ENCODE results near the gene NCL. TPM values are rescaled to one million over a fixed set of nuclear protein-coding genes. Genes with fewer than 3 reads are reported as not detected.

The NCL gene, protein sequence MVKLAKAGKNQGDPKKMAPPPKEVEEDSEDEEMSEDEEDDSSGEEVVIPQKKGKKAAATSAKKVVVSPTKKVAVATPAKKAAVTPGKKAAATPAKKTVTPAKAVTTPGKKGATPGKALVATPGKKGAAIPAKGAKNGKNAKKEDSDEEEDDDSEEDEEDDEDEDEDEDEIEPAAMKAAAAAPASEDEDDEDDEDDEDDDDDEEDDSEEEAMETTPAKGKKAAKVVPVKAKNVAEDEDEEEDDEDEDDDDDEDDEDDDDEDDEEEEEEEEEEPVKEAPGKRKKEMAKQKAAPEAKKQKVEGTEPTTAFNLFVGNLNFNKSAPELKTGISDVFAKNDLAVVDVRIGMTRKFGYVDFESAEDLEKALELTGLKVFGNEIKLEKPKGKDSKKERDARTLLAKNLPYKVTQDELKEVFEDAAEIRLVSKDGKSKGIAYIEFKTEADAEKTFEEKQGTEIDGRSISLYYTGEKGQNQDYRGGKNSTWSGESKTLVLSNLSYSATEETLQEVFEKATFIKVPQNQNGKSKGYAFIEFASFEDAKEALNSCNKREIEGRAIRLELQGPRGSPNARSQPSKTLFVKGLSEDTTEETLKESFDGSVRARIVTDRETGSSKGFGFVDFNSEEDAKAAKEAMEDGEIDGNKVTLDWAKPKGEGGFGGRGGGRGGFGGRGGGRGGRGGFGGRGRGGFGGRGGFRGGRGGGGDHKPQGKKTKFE
- 435 TPM for total RNA-seq
- polyA plus RNA-seq = 100 to 1,000 TPM; 296 to 366 (median 316) TPM

DNA sequence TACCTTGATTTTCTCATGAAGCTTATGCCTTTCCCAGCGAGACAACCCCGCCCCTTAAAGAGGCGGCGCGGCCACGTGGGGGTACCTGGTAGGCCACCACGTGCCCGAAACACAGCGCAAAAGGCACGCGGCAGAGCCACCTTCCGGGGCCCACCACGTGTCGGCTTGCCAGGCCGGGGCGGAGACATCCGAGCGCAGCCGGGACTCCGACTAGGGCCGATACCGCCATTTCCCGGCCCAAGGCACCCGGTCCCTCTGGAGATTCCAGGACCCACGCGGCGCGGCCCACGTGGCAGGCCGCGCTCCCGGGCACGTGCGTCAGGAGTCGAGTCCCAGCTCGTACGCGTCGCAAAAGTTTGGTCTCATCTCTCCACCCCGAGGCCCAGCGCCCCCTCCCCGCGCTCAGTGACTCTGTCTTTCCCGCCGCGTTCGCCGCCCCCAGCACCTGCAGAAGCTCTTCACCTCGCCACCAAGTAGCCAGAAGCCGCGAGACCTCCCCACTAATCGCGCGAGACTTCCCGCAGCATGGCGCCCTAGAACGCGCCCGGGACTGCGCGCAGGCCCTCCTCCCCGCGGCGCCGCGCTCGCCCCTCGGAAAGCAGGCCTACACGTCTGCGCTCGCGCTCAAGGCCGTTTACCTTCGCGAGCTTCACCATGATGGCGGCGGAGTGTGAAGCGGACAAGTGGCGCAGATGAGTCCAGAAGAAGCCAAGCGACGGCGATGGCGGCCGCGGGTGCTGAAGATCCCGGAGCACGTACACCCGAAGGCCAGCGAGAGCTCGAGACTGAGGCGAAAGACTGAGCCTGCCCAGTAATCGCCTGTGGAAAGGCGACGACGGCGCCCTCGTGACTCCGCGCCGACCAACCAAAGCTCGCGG, at the start of gene NCL:
Gene NCL (minus strand): TSS at position 787 of the 878 bp plus-strand sequence. CDS start 131 bp downstream, at position 656.
- Mint-ChIP-seq H3K9me3 (no peaks in the 10 kb centered on the region), H3K4me1 (peaks cover 24 to 62% (median 47%) of the 10 kb centered on the region in 4 donors), H3K27me3 (no peaks in the 10 kb centered on the region), H3K36me3 (peaks cover 35% of the 10 kb centered on the region), H3K4me3 (peak within 1 kb of the TSS; percentile 96 to 100 (median 98)), H3K27ac (peak within 1 kb of the TSS; percentile 100)
- H3K4me3 ChIP-seq (ENCODE audit: low read depth, low read length) = peak within 1 kb of the TSS; percentile 87
- H3K9me3 ChIP-seq (ENCODE audit: control insufficient read depth in 2 of 2, low read length in 2 of 2) = no peaks in the 10 kb centered on the region
- H3K36me3 ChIP-seq (ENCODE audit: control insufficient read depth, insufficient read depth, low read length) = peaks cover 42% of the 10 kb centered on the region
- no peaks in the 10 kb centered on the region for H3K27me3 ChIP-seq (ENCODE audit: control insufficient read depth, insufficient read depth, low read length)
- H3K4me1 ChIP-seq (ENCODE audit: control insufficient read depth, insufficient read depth, low read length, poor library complexity, severe bottlenecking) = peaks cover 47% of the 10 kb centered on the region
- DNase-seq (peak; percentile 81 to 93 (median 91)), ATAC-seq (ENCODE audit: low read depth in 2 of 2) (peak; percentile 64 to 68)
- peak within 1 kb of the TSS; percentile 99 for H3K27ac ChIP-seq (ENCODE audit: insufficient read depth, low read length, poor library complexity, severe bottlenecking)

- Mint-ChIP-seq H3K4me1 (peaks cover 4 to 22% (median 10%) of the 10 kb centered on the region in 4 donors), H3K4me3 (peak overlapping the region; percentile 86 to 94 (median 92)), H3K27ac (peak overlapping the region; percentile 96 to 99 (median 97)), H3K9me3 (no peaks in the 10 kb centered on the region), H3K27me3 (peaks cover 9% of the 10 kb centered on the region), H3K36me3 (peaks cover 4% of the 10 kb centered on the region)
- Histone ChIP-seq H3K27me3 (ENCODE audit: control insufficient read depth, insufficient read depth, low read length) (no peaks in the 10 kb centered on the region), H3K4me1 (ENCODE audit: control insufficient read depth, insufficient read depth, low read length, poor library complexity, severe bottlenecking) (peaks cover 12% of the 10 kb centered on the region), H3K9me3 (ENCODE audit: control insufficient read depth in 2 of 2, low read length in 2 of 2) (no peaks in the 10 kb centered on the region), H3K27ac (ENCODE audit: insufficient read depth, low read length, poor library complexity, severe bottlenecking) (peak overlapping the region; percentile 92), H3K36me3 (ENCODE audit: control insufficient read depth, insufficient read depth, low read length) (no peaks in the 10 kb centered on the region), H3K4me3 (ENCODE audit: low read depth, low read length) (peak overlapping the region; percentile 81)
- ATAC-seq (ENCODE audit: low read depth in 2 of 2) = no peak
- no peak for DNase-seq
Measured at GRCh38 chr2:231513746-231514224, 49.5 kb upstream of the NCL start.

GRCh38 chr2:231512222-231512621, 47.9 kb upstream of the NCL start:
- H3K27me3 ChIP-seq (ENCODE audit: control insufficient read depth, insufficient read depth, low read length) = no peaks in the 10 kb centered on the region
- peaks cover 12% of the 10 kb centered on the region for H3K4me1 ChIP-seq (ENCODE audit: control insufficient read depth, insufficient read depth, low read length, poor library complexity, severe bottlenecking)
- H3K36me3 Mint-ChIP-seq = peaks cover 8% of the 10 kb centered on the region
- no peaks in the 10 kb centered on the region for H3K9me3 ChIP-seq (ENCODE audit: control insufficient read depth in 2 of 2, low read length in 2 of 2)
- no peak overlapping the region for H3K4me3 ChIP-seq (ENCODE audit: low read depth, low read length)
- H3K4me3 Mint-ChIP-seq = peak overlapping the region; percentile 21 to 71 (median 56)
- H3K27ac Mint-ChIP-seq = peak overlapping the region in 1 of 3 donors; percentile 29
- no peak for ATAC-seq (ENCODE audit: low read depth in 2 of 2)
- peaks cover 4 to 19% (median 6%) of the 10 kb centered on the region in 4 donors for H3K4me1 Mint-ChIP-seq
- H3K9me3 Mint-ChIP-seq = no peaks in the 10 kb centered on the region
- peaks cover 1% of the 10 kb centered on the region for H3K27me3 Mint-ChIP-seq
- no peaks in the 10 kb centered on the region for H3K36me3 ChIP-seq (ENCODE audit: control insufficient read depth, insufficient read depth, low read length)
- no peak for DNase-seq
- no peak overlapping the region for H3K27ac ChIP-seq (ENCODE audit: insufficient read depth, low read length, poor library complexity, severe bottlenecking)

GRCh38 chr2:231503766-231504165, 39.5 kb upstream of the NCL start:
- no peaks in the 10 kb centered on the region for H3K27me3 Mint-ChIP-seq
- peaks cover 13% of the 10 kb centered on the region for H3K36me3 Mint-ChIP-seq
- Histone ChIP-seq H3K36me3 (ENCODE audit: control insufficient read depth, insufficient read depth, low read length) (no peaks in the 10 kb centered on the region), H3K27ac (ENCODE audit: insufficient read depth, low read length, poor library complexity, severe bottlenecking) (no peak overlapping the region), H3K27me3 (ENCODE audit: control insufficient read depth, insufficient read depth, low read length) (no peaks in the 10 kb centered on the region), H3K4me1 (ENCODE audit: control insufficient read depth, insufficient read depth, low read length, poor library complexity, severe bottlenecking) (no peaks in the 10 kb centered on the region), H3K4me3 (ENCODE audit: low read depth, low read length) (no peak overlapping the region), H3K9me3 (ENCODE audit: control insufficient read depth in 2 of 2, low read length in 2 of 2) (no peaks in the 10 kb centered on the region)
- H3K4me1 Mint-ChIP-seq = peaks cover 0 to 5% (median under 1%) of the 10 kb centered on the region in 4 donors
- H3K27ac Mint-ChIP-seq = no peak overlapping the region
- no peak overlapping the region for H3K4me3 Mint-ChIP-seq
- DNase-seq = no peak
- no peaks in the 10 kb centered on the region for H3K9me3 Mint-ChIP-seq
- no peak for ATAC-seq (ENCODE audit: low read depth in 2 of 2)

DNA sequence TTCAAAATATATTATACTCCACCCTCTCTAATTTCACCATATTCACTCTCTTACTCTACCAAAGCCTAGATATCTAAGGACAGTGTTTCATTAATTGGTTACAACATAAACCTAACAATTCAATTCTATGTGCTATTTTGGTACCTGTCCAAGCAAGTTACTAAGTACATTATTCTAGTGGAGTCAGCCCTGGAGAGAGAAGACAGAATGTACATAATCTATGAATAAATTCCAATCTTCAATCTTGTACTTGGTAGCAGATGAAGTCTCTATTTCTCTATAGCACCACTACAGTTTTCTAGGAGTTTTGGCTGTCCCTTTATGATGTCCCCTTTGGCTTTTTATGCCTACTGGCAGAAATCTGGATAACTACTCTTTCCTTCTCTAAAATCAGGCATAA, 38.3 kb upstream of the NCL start:
- Histone ChIP-seq H3K27ac (ENCODE audit: insufficient read depth, low read length, poor library complexity, severe bottlenecking) (no peak overlapping the region), H3K36me3 (ENCODE audit: control insufficient read depth, insufficient read depth, low read length) (no peaks in the 10 kb centered on the region), H3K4me3 (ENCODE audit: low read depth, low read length) (no peak overlapping the region), H3K4me1 (ENCODE audit: control insufficient read depth, insufficient read depth, low read length, poor library complexity, severe bottlenecking) (no peaks in the 10 kb centered on the region), H3K9me3 (ENCODE audit: control insufficient read depth in 2 of 2, low read length in 2 of 2) (no peaks in the 10 kb centered on the region), H3K27me3 (ENCODE audit: control insufficient read depth, insufficient read depth, low read length) (no peaks in the 10 kb centered on the region)
- Mint-ChIP-seq H3K9me3 (no peaks in the 10 kb centered on the region), H3K4me1 (peaks cover 0 to 5% (median under 1%) of the 10 kb centered on the region in 4 donors), H3K27me3 (no peaks in the 10 kb centered on the region), H3K36me3 (peaks cover 13% of the 10 kb centered on the region), H3K27ac (no peak overlapping the region), H3K4me3 (no peak overlapping the region)
- DNase-seq = no peak
- no peak for ATAC-seq (ENCODE audit: low read depth in 2 of 2)

- ATAC-seq (ENCODE audit: low read depth in 2 of 2) = no peak
- Mint-ChIP-seq H3K4me3 (no peak overlapping the region), H3K36me3 (peaks cover 4% of the 10 kb centered on the region), H3K4me1 (peaks cover 0 to 5% (median 0%) of the 10 kb centered on the region in 4 donors), H3K9me3 (no peaks in the 10 kb centered on the region), H3K27me3 (peaks cover 5% of the 10 kb centered on the region), H3K27ac (no peak overlapping the region)
- Histone ChIP-seq H3K27me3 (ENCODE audit: control insufficient read depth, insufficient read depth, low read length) (peaks cover 2% of the 10 kb centered on the region), H3K27ac (ENCODE audit: insufficient read depth, low read length, poor library complexity, severe bottlenecking) (no peak overlapping the region), H3K9me3 (ENCODE audit: control insufficient read depth in 2 of 2, low read length in 2 of 2) (no peaks in the 10 kb centered on the region), H3K4me1 (ENCODE audit: control insufficient read depth, insufficient read depth, low read length, poor library complexity, severe bottlenecking) (no peaks in the 10 kb centered on the region), H3K36me3 (ENCODE audit: control insufficient read depth, insufficient read depth, low read length) (no peaks in the 10 kb centered on the region), H3K4me3 (ENCODE audit: low read depth, low read length) (no peak overlapping the region)
- no peak for DNase-seq
Measured at GRCh38 chr2:231497651-231498050, 33.4 kb upstream of the NCL start.

DNA sequence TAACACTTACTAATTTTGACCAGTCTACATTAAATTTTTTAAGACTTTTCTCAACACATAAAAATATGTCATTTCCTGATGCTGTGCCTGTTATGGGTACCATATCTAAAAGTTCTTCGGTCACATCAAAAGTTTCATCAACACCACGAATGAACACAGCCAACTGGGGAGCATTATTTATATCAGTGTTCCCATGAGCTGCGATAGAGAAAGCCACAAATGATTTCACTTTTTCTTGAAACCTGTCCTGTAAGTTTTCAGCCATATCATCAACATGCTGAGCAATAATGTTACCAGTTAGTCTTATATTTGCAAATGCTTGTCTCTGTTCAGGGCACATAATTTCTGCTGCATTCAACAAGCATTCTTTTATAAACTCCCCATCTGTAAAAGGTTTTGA, 30.4 kb upstream of the NCL start:
- no peak overlapping the region for H3K4me3 Mint-ChIP-seq

More for the DNA sequence above, 30.4 kb upstream of the NCL start:
- no peaks in the 10 kb centered on the region for H3K4me1 ChIP-seq (ENCODE audit: control insufficient read depth, insufficient read depth, low read length, poor library complexity, severe bottlenecking)
- DNase-seq = no peak
- H3K27ac ChIP-seq (ENCODE audit: insufficient read depth, low read length, poor library complexity, severe bottlenecking) = no peak overlapping the region
- no peak overlapping the region for H3K4me3 ChIP-seq (ENCODE audit: low read depth, low read length)
- no peaks in the 10 kb centered on the region for H3K9me3 ChIP-seq (ENCODE audit: control insufficient read depth in 2 of 2, low read length in 2 of 2)
- H3K4me1 Mint-ChIP-seq = peaks cover 0 to 5% (median under 1%) of the 10 kb centered on the region in 4 donors
- H3K27ac Mint-ChIP-seq = no peak overlapping the region
- peaks cover 5% of the 10 kb centered on the region for H3K27me3 Mint-ChIP-seq
- H3K36me3 ChIP-seq (ENCODE audit: control insufficient read depth, insufficient read depth, low read length) = no peaks in the 10 kb centered on the region
- no peak for ATAC-seq (ENCODE audit: low read depth in 2 of 2)
- no peaks in the 10 kb centered on the region for H3K36me3 Mint-ChIP-seq
- H3K9me3 Mint-ChIP-seq = no peaks in the 10 kb centered on the region
- H3K27me3 ChIP-seq (ENCODE audit: control insufficient read depth, insufficient read depth, low read length) = peaks cover 2% of the 10 kb centered on the region
